Mesothelial cell of epicardium (in vitro differentiated cells): ENCODE data around the gene TMED3. TPM values are rescaled to one million over a fixed set of nuclear protein-coding genes. Genes with fewer than 3 reads are reported as not detected.

Source experiments
- DNase-seq, 2 experiments: peaks; one replicate each; pipeline ENCODE4 v3.0.0; 2021; ENCODE audit warnings: low spot score in 2 of 2; ENCODE audit not compliant: unreplicated experiment in 2 of 2
- H3K27ac Mint-ChIP-seq: 2 replicates; pipeline ENCODE4 v1.8.0; 2021; ENCODE audit warnings: mixed read lengths
- H3K27me3 Mint-ChIP-seq: 2 replicates; pipeline ENCODE4 v1.8.0; 2021; ENCODE audit warnings: low read depth, mixed read lengths
- H3K36me3 Mint-ChIP-seq: 2 replicates; pipeline ENCODE4 v1.8.0; 2021; ENCODE audit warnings: mixed read lengths
- H3K4me1 Mint-ChIP-seq: 2 replicates; pipeline ENCODE4 v1.8.0; 2021; ENCODE audit warnings: mixed read lengths
- H3K4me3 Mint-ChIP-seq: 2 replicates; pipeline ENCODE4 v1.8.0; 2021; ENCODE audit warnings: mild to moderate bottlenecking, moderate library complexity, mixed read lengths
- H3K9me3 Mint-ChIP-seq: 2 replicates; pipeline ENCODE4 v1.8.0; 2021; ENCODE audit warnings: mixed read lengths
- CTCF ChIP-seq: fragments of 200-600 bp; sonication (generic); IDR thresholded peaks from one replicate; pipeline ENCODE4 v1.5.0; 2021; ENCODE audit warnings: antibody characterized with exemption; ENCODE audit not compliant: unreplicated experiment
- total RNA-seq: library from RNA; stranded (reverse); gene quantifications from 3 replicates; pipeline ENCODE4 v1.2.1, GENCODE V29; 2021

The TMED3 gene
- total RNA-seq, 1 donor from 2014 or later, result 61.5 TPM

GRCh38 chr15:79339588-79340314, 28.8 kb downstream of the TMED3 start:
- H3K27me3 Mint-ChIP-seq, result no peaks in the 10 kb centered on the region

GRCh38 chr15:79340315-79340602, 29.3 kb downstream of the TMED3 start:
- H3K36me3 Mint-ChIP-seq, result peaks cover under 1% of the 10 kb centered on the region
- DNase-seq, result no peak
- TF ChIP-seq CTCF, result peak; percentile 18
- no peak overlapping the region for H3K4me3 Mint-ChIP-seq
- H3K27ac Mint-ChIP-seq, result no peak overlapping the region
- H3K9me3 Mint-ChIP-seq, result peaks cover 1% of the 10 kb centered on the region
- no peaks in the 10 kb centered on the region for H3K27me3 Mint-ChIP-seq
- no peaks in the 10 kb centered on the region for H3K4me1 Mint-ChIP-seq

More at GRCh38 chr15:79339588-79340314, 28.8 kb downstream of the TMED3 start:
- TF ChIP-seq CTCF, result peak; percentile 83
- no peak for DNase-seq
- Mint-ChIP-seq H3K9me3 (no peaks in the 10 kb centered on the region), H3K4me1 (peaks cover 5% of the 10 kb centered on the region), H3K27ac (no peak overlapping the region), H3K36me3 (no peaks in the 10 kb centered on the region), H3K4me3 (no peak overlapping the region)

- H3K4me3 Mint-ChIP-seq, result no peak overlapping the region
- no peak overlapping the region for H3K27ac Mint-ChIP-seq
- no peak for TF ChIP-seq CTCF
- peaks cover 2% of the 10 kb centered on the region for H3K36me3 Mint-ChIP-seq
- no peaks in the 10 kb centered on the region for H3K4me1 Mint-ChIP-seq
- no peak for DNase-seq
- no peaks in the 10 kb centered on the region for H3K27me3 Mint-ChIP-seq
- H3K9me3 Mint-ChIP-seq, result peaks cover 4% of the 10 kb centered on the region
These were observed 30.5 kb downstream of the TMED3 start for GRCh38 chr15:79341396-79341795.

GRCh38 chr15:79349525-79349924, 38.6 kb downstream of the TMED3 start:
- no peak for TF ChIP-seq CTCF
- no peak for DNase-seq
- H3K4me1 Mint-ChIP-seq, result no peaks in the 10 kb centered on the region
- H3K4me3 Mint-ChIP-seq, result no peak overlapping the region
- no peaks in the 10 kb centered on the region for H3K27me3 Mint-ChIP-seq
- peaks cover 4% of the 10 kb centered on the region for H3K36me3 Mint-ChIP-seq
- no peak overlapping the region for H3K27ac Mint-ChIP-seq
- H3K9me3 Mint-ChIP-seq, result peaks cover 4% of the 10 kb centered on the region

- H3K4me3 Mint-ChIP-seq, result no peak overlapping the region
- no peak for TF ChIP-seq CTCF
- H3K27me3 Mint-ChIP-seq, result no peaks in the 10 kb centered on the region
- no peaks in the 10 kb centered on the region for H3K9me3 Mint-ChIP-seq
- no peaks in the 10 kb centered on the region for H3K4me1 Mint-ChIP-seq
- H3K36me3 Mint-ChIP-seq, result peaks cover 2% of the 10 kb centered on the region
- H3K27ac Mint-ChIP-seq, result no peak overlapping the region
- DNase-seq, result no peak
These were observed 41.3 kb downstream of the TMED3 start for GRCh38 chr15:79352206-79352605.

- Mint-ChIP-seq H3K9me3 (peaks cover 1% of the 10 kb centered on the region), H3K27me3 (no peaks in the 10 kb centered on the region), H3K27ac (no peak overlapping the region), H3K36me3 (peaks cover 2% of the 10 kb centered on the region), H3K4me3 (no peak overlapping the region), H3K4me1 (no peaks in the 10 kb centered on the region)
- TF ChIP-seq CTCF, result no peak
- no peak for DNase-seq
These were observed 46.7 kb downstream of the TMED3 start for GRCh38 chr15:79357566-79357965.
